Right lobe of liver (tissue), 6 donors: ENCODE measurements around the gene IPPK. TPM values are rescaled to one million over a fixed set of nuclear protein-coding genes. Genes with fewer than 3 reads are reported as not detected.

Experiments
- ATAC-seq, 4 donors: fragments of 200-7000 bp; cut with Tn5 transposase; one replicate each; pipeline ENCODE4 v1.9.1; 2020; ENCODE audit warnings: mild to moderate bottlenecking in 4 of 4, moderate library complexity in 4 of 4
- DNase-seq, 3 donors: peaks; one replicate each; pipeline ENCODE4 v3.0.0-alpha.2; 2020
- H3K27ac ChIP-seq, 3 donors: fragments of 200-600 bp; one replicate each; pipeline ENCODE4 v1.8.0; 2022
- H3K27me3 ChIP-seq, 2 donors: fragments of 200-600 bp; one replicate each; pipeline ENCODE4 v1.8.0; 2022
- H3K36me3 ChIP-seq, 4 donors: fragments of 200-600 bp; sonication (generic) in 1 of 4; one replicate each; pipeline versions ENCODE4 v1.5.1 to v1.8.0; 2017 to 2022; ENCODE audit warnings: control low read depth in 1 of 4
- H3K4me1 ChIP-seq, 4 donors: fragments of 200-600 bp; sonication (generic) in 1 of 4; one replicate each; pipeline versions ENCODE4 v1.5.1 to v1.8.0; 2017 to 2022; ENCODE audit warnings: control low read depth in 1 of 4
- H3K4me3 ChIP-seq, 3 donors: fragments of 200-600 bp; one replicate each; pipeline ENCODE4 v1.8.0; 2022
- H3K9me3 ChIP-seq, 4 donors: fragments of 200-600 bp; sonication (generic) in 1 of 4; one replicate each; pipeline versions ENCODE4 v1.5.1 to v1.8.0; 2017 to 2022; ENCODE audit warnings: control low read depth in 1 of 4
- POLR2A ChIP-seq: fragments of 450-650 bp; IDR thresholded peaks from one replicate; pipeline ENCODE4 v1.6.1; 2017; ENCODE audit warnings: antibody characterized with exemption, mild to moderate bottlenecking
- WGBS: methylation state at CpG from one replicate; pipeline ENCODE4 v1.1.6; 2018; ENCODE audit warnings: low coverage, low lambda C conversion rate; ENCODE audit not compliant: insufficient coverage; ENCODE audit errors: missing lambda C conversion rate; 5-methylcytosine and 5-hydroxymethylcytosine counted together
- intact Hi-C, 2 donors: fragments of 100-400 bp; cut with DNase I; formaldehyde crosslinking; loops; one replicate each; pipeline versions ENCODE4 v1.11.2 to v1.14.1; 2022
- total RNA-seq, 6 experiments: library from RNA; depleted of rRNA in 2 of 6; stranded (reverse); fragments of >200 nt in 2 of 6; fragmentation: NEBNext Ultra II Directional in 3 of 6; extraction: Animal tissue kit (Norgen Biotek cat#: 25700) in 3 of 6; gene quantifications; one replicate each; pipeline versions ENCODE4 v1.1.0 to v1.2.4, GENCODE V29; 2016 to 2023
- TF ChIP-seq, protein P1 (sequence below), 4 donors: fragments of 200-600 bp in 3 of 4; fragments of 450-650 bp in 1 of 4; IDR thresholded peaks; one replicate each; pipeline versions ENCODE4 v1.5.1 to v1.8.0; 2016 to 2022; ENCODE audit warnings: antibody characterized with exemption in 4 of 4, mild to moderate bottlenecking in 2 of 4
- donor health status: DM: no; HTN: yes; CAD: no.
- donor health status: DM: no; HTN: no; CAD: no.
- donor health status: DM: no; HTN: no; CAD: no.
- donor health status: DM: no; HTN: yes; CAD: no.
- donor health status: DM: no; HTN: yes; CAD: no.

IPPK gene
- total RNA-seq, 6 experiments from 2014 or later = 2.4 to 4.9 (median 3.7) TPM

DNA sequence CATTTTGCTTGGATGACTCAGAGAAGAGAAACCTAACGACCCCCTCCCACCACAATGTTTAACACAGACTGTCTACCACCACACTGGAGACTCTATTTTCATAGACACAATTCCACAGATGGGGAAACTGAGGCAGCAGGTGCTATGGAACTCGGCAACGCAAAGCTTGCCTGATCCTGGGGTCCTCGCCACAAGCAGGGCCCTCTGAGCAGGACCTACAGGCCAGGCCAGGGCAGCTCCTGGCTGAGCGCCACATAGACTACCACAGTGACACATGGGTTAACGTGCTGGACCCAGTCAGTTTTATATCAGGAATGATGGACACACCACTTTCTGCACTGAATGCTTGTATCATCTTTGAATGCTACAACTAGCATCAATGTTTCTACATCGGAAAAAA is 11.8 kb downstream of the IPPK start:
- H3K27me3 ChIP-seq = no peaks in the 10 kb centered on the region

DNA sequence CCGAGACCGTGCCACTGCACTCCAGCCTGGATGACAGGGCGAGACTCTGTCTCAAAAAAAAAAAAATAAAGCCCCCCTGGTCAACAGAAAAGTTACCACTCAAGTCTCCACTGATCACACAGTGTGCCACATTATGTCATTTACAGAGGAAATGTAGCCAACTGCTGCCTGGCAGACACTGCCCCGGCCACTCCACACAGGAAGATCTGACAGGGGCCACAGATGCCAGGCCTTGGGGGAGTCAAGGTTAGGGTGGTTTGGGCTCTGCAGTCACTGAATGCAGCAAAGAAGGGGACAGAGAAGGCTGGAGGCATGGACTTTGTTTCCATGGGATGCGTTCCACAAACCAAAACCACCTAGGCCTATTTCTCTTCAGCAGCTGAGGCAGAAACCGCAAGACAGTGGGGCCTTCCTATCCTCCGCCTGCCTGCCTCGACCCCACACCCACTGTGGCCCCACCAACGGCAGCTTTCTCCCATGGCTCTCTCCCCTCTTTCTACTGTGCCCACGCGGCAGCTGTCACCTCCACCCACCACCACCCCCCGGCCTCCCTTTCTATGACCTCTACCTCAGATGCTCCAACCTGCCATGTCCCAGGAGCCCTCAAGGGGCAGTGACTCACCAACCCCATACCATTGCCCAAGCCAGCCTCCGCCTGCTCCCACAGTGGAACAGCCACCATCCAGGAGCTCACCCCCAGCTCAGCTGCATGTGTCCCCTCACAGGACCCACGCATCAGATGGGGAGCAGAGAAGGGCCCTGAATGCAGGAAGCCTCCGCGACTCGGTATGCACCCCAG is 12.4 kb downstream of the IPPK start:
- no peak for ATAC-seq
- Histone ChIP-seq H3K4me3 (no peak overlapping the region), H3K27ac (no peak overlapping the region), H3K9me3 (no peaks in the 10 kb centered on the region), H3K36me3 (no peaks in the 10 kb centered on the region), H3K27me3 (no peaks in the 10 kb centered on the region), H3K4me1 (peaks cover 0 to 16% (median 7%) of the 10 kb centered on the region in 4 donors)
- WGBS = 94% methylated on average over 8 of the region's 17 CpGs
- TF ChIP-seq POLR2A = no peak
- TF ChIP-seq, protein P1, sequence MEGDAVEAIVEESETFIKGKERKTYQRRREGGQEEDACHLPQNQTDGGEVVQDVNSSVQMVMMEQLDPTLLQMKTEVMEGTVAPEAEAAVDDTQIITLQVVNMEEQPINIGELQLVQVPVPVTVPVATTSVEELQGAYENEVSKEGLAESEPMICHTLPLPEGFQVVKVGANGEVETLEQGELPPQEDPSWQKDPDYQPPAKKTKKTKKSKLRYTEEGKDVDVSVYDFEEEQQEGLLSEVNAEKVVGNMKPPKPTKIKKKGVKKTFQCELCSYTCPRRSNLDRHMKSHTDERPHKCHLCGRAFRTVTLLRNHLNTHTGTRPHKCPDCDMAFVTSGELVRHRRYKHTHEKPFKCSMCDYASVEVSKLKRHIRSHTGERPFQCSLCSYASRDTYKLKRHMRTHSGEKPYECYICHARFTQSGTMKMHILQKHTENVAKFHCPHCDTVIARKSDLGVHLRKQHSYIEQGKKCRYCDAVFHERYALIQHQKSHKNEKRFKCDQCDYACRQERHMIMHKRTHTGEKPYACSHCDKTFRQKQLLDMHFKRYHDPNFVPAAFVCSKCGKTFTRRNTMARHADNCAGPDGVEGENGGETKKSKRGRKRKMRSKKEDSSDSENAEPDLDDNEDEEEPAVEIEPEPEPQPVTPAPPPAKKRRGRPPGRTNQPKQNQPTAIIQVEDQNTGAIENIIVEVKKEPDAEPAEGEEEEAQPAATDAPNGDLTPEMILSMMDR (IDR thresholded peaks at IDR 0.05) = no peak
- intact Hi-C loops = no loop called here
- no peak for DNase-seq

More for the DNA sequence above, 11.8 kb downstream of the IPPK start:
- no peak for DNase-seq
- Histone ChIP-seq H3K9me3 (no peaks in the 10 kb centered on the region), H3K4me3 (no peak overlapping the region), H3K36me3 (no peaks in the 10 kb centered on the region), H3K4me1 (peaks cover 0 to 13% (median 6%) of the 10 kb centered on the region in 4 donors), H3K27ac (no peak overlapping the region)
- 100% methylated on average over 3 of the region's 7 CpGs for WGBS
- ATAC-seq = no peak
- intact Hi-C loops = no loop called here
- TF ChIP-seq, protein P1 (IDR thresholded peaks at IDR 0.05) = no peak
- TF ChIP-seq POLR2A = no peak

DNA sequence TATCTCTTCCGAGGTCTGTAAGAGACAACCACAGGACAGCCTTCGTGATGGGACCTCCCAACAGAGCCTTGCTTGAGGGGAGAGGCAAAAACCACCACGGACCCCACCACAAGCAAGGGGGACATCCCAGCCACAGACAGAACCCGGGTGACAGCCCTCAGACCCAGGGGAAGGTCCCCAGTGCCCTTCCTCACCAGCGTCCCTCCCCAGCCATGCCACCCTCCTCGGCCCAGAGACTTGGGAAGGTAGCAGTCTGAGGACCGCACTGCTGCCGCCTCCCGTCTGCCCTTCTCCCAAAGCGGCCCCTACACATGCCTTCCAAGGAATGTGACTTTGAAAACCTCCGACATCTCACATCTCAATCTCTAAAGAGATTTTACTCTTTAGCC is 13.4 kb downstream of the IPPK start:
- Histone ChIP-seq H3K27ac (peak overlapping the region in 2 of 3 donors; percentile 50 to 67), H3K4me3 (no peak overlapping the region), H3K4me1 (peaks cover 0 to 19% (median 7%) of the 10 kb centered on the region in 4 donors), H3K36me3 (peaks cover 0 to 4% (median under 1%) of the 10 kb centered on the region in 4 donors), H3K9me3 (no peaks in the 10 kb centered on the region), H3K27me3 (no peaks in the 10 kb centered on the region)
- DNase-seq = no peak
- intact Hi-C loops = no loop called here
- 63% methylated on average over 3 of the region's 11 CpGs for WGBS
- TF ChIP-seq POLR2A = no peak
- TF ChIP-seq, protein P1 (IDR thresholded peaks at IDR 0.05) = no peak
- ATAC-seq = peak in 3 of 4 donors; percentile 8 to 18 (median 9)

DNA sequence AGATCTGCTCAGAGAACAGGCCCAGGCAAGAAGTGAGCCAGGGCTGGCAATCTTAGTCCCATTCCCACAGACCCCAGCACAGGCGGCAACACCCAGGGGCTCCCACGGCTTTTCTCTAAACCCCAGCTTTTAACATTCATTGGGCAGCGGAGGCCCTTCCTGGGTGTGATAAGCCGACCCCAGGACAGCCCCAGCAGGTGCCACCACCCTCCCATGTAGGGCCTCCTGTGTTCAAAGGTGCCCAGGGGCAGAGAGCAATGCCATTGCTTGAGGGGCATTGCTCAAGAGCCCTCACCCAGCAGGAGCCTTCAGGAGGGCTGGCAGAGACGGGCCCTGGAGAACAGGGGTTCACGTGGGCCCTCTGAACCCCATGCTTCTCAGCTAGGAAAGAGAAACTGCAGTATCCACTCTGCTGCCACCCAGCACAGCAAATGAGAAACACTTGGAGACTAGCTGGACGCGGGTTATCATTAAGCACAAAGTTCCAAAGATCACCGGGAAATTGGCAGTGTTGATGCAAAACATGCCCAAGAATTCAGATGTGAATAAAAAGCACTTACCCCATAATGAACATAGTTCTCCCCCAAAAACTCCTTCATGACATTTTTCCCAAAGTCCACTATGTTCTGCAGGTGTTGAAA is 13.9 kb downstream of the IPPK start:
- Histone ChIP-seq H3K36me3 (peaks cover 0 to 8% (median under 1%) of the 10 kb centered on the region in 4 donors), H3K4me1 (peaks cover 0 to 19% (median 7%) of the 10 kb centered on the region in 4 donors), H3K27me3 (no peaks in the 10 kb centered on the region), H3K4me3 (no peak overlapping the region), H3K27ac (peak overlapping the region in 2 of 3 donors; percentile 50 to 67), H3K9me3 (no peaks in the 10 kb centered on the region)
- WGBS = 37% methylated on average over 5 of the region's 9 CpGs
- TF ChIP-seq, protein P1 (IDR thresholded peaks at IDR 0.05) = no peak
- no peak for TF ChIP-seq POLR2A
- DNase-seq = peak in 2 of 3 donors; percentile 51 to 70
- intact Hi-C loops = no loop called here
- ATAC-seq = peak; percentile 78 to 86 (median 82)
